ENCODE results near the gene DUSP15. TPM values are rescaled to one million over a fixed set of nuclear protein-coding genes. Genes with fewer than 3 reads are reported as not detected.

Gene DUSP15
- total RNA-seq, 4 donors from 2014 or later: 0.49 to 1.2 TPM; not detected in 2

GRCh38 chr20:31827059-31827458 lies 43.3 kb downstream of the DUSP15 start:
- no peak for TF ChIP-seq CTCF (IDR thresholded peaks at IDR 0.05; ENCODE audit: low read depth)

- TF ChIP-seq CTCF (IDR thresholded peaks at IDR 0.05; ENCODE audit: low read depth): no peak
Observed at GRCh38 chr20:31826074-31826473, 44.3 kb downstream of the DUSP15 start.

DNA sequence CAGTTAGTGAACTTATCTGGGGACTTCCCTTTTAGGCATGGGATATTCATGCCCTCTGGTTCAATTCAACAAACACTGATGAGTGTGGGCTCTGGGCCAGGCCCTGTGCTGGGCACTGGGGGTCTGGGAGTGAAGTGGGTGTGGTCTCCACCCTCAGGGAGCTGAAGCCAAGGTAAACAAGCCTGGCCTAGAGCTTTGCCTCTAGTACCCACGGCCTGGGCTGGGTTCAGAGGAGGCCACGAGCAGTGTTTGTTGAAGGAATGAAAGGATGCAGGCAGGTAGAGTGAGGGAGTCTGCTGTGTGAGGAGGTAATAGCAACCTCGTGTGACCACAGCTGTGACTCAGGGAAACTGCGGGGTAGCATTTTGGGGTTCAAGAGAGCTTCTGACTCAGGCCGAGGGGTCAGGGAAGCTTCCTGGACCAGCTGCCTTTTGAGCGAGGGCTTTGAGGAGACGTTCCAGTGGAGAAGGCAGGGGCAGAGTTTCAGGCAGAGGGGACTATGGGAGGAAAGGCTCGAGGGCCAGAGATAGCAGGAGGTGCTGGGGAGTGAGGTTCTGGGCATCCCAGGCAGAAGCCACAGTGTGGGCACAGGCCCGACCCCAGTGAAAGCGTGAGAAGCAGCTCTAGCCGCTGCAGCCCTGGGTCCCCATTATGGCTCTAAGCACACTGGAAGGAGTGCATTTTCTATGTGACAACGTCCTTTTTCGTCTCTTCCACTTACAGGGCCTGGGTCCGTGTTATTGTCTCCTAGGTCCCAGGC lies 45.6 kb downstream of the DUSP15 start:
- TF ChIP-seq CTCF (IDR thresholded peaks at IDR 0.05; ENCODE audit: low read depth): no peak

GRCh38 chr20:31824125-31824485 lies 46.2 kb downstream of the DUSP15 start:
- no peak for TF ChIP-seq CTCF (IDR thresholded peaks at IDR 0.05; ENCODE audit: low read depth)

DNA sequence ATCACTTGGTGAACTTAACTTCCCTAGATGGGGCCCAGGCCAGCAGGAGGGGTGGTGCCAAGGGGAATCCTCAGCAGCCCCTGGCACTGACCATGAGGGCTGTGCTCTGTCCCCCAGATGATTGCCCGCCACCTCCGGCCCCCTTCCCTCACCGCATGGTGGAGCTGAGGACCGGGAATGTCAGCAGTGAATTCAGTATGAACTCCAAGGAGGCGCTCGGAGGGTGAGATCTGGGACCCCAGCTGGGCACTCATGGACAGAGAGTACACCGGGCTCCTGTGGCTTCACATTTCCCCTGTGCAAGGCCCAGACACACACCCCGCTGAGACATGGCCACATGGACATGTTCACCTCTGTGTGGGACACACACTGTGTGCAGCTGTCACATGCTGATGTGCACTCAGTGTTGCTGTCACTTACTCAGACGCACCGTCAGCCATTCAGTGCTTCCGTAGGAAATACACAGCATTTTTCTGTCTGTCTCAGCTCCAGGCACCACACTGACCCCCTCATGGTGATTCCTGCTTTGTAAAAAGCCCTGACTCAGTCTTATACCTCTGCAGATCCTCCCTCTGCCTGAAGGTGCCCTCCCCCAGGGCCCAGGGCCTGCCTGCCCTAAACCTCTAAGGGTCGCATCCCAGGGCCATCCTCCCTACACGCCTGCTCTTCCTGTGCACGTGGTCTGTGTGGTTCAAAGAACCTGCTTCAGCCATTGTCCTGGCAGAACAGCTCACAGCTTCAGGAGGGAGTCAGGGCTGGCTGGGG lies 46.8 kb downstream of the DUSP15 start:
- no peak for TF ChIP-seq CTCF (IDR thresholded peaks at IDR 0.05; ENCODE audit: low read depth)

- TF ChIP-seq CTCF (IDR thresholded peaks at IDR 0.05; ENCODE audit: low read depth): no peak
Observed at GRCh38 chr20:31822421-31823330, 47.7 kb downstream of the DUSP15 start.
